ENCODE results near the gene GOLGA5.

DNA sequence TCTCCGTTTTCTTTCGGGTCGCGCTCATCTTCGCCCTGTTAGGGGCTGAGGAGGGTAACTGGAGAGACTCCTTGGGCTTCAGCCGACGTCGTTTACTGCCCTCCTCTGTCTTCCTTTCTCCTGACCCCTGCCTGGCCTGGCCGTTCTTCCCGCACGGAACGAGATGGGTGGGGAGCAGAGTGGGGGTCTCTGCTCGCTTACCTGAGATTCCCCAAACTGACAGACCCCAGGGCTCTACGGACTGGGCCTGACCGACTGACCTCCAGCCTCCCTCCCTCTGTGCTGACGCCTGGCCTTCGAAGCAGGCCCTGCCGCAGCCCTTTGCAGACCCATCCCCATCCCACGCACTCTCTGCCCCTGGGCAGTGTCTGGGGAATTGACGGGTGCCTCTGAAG, 439 bp downstream of the GOLGA5 start:
- TF ChIP-seq POLR2A (IDR thresholded peaks at IDR 0.05; ENCODE audit: low read depth, low read length): no peak
- no peak for TF ChIP-seq TAF1 (IDR thresholded peaks at IDR 0.05; ENCODE audit: low read depth, low read length)
- no peak for TF ChIP-seq POLR2AphosphoS5 (IDR thresholded peaks at IDR 0.05; ENCODE audit: low read depth, low read length)
- no peak for TF ChIP-seq POU2F2 (IDR thresholded peaks at IDR 0.05; ENCODE audit: low read depth, low read length)
- TF ChIP-seq SPI1 (IDR thresholded peaks at IDR 0.05; ENCODE audit: low read depth, low read length): no peak
- TF ChIP-seq PAX5 (IDR thresholded peaks at IDR 0.05; ENCODE audit: insufficient read depth, low read length, severe bottlenecking): no peak

All from GM12891 (cell line).